AG04450 (cell line): ENCODE measurements around the gene M6PR. TPM values are rescaled to one million over a fixed set of nuclear protein-coding genes. Genes with fewer than 3 reads are reported as not detected.

Experiments
- CTCF ChIA-PET: fragments of 300-600, 350-600 bp; formaldehyde crosslinking; extraction: SDS; loops from one replicate; lab custom pipeline; 2022; ENCODE audit warnings: antibody characterized with exemption, inconsistent platforms; lab: Charles Lee
- POLR2A ChIA-PET: fragments of 350-600 bp; formaldehyde crosslinking; extraction: SDS; loops from one replicate; lab custom pipeline; 2021; ENCODE audit warnings: antibody characterized with exemption, inconsistent platforms; lab: Yijun Ruan, JAX
- DNase-seq: peaks from one replicate; pipeline ENCODE4 v3.0.0-alpha.2; 2011; ENCODE audit warnings: low read depth, low spot score
- H3K27ac ChIP-seq: one replicate; pipeline ENCODE4 v1.5.1; 2012; ENCODE audit warnings: low read depth, low read length, control low read depth
- H3K27me3 ChIP-seq: one replicate; pipeline ENCODE4 v1.6.0; 2012; ENCODE audit warnings: low read length; ENCODE audit not compliant: control insufficient read depth, insufficient read depth
- H3K4me3 ChIP-seq: 2 replicates; pipeline ENCODE4 v1.5.1; 2011; ENCODE audit warnings: mild to moderate bottlenecking, low read depth, low read length, control low read depth
- H3K9me3 ChIP-seq: 2 replicates; pipeline ENCODE4 v1.5.1; 2012; ENCODE audit warnings: low read length; ENCODE audit not compliant: control insufficient read depth, insufficient read depth
- polyA plus RNA-seq: library from polyadenylated mRNA; depleted of rRNA; stranded (reverse); fragments of >200 nt; gene quantifications from 2 replicates; pipeline ENCODE4 v1.2.3, GENCODE V29; 2011
- TF ChIP-seq, protein P1 (sequence below): IDR thresholded peaks from 2 replicates; pipeline ENCODE4 v1.5.1; 2011; ENCODE audit warnings: low read depth, low read length, control low read depth, inconsistent platforms

M6PR gene
- polyA plus RNA-seq, 1 experiment = 106 TPM

DNA sequence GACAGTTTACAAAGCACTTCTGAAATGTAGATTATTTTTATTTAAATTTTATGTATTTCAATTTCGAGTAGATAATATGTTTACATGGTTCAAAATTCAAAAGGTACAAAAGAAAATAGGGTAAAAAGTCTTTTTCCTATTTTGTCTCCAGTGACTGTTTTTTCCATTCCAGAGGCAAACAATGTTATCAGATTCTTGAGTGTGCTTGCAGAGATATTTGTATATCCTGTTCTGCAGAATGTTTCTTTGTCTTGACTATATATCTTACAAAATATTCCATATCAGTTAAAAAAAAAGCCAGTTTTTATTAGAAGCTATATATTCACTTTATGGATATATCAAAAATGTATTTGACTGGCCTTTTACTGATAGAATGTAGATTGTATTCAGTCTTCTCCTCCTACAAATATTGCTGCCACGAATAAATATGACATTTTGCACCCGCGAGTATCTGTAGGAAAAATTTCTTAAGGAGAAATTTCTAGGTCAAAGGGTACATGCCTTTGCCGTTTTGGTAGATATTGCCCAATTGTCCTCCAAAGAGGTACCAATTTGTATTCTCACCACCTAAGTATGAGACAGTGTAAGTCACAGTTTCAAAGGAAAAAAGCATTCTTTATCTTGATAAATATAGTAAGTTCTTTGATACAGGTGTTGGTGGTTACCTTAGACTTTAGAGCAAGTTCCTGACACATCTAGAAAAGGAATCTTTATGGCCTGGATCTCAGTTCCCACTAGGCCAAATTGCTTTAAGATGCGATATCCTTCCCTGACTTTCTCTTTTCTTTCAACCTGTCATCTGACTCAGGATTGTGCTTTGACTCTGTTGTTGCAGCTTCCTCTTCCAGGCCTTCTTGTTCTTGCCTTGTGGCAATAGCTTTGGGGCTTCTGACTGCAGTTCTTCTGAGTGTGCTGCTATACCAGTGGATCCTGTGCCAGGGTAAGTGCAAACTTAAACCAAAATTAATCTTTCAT lies 42.2 kb upstream of the M6PR start:
- no peaks in the 10 kb centered on the region for H3K27me3 ChIP-seq
- ChIA-PET CTCF (no interaction called here), POLR2A (no interaction called here)
- DNase-seq = no peak
- TF ChIP-seq, protein P1, sequence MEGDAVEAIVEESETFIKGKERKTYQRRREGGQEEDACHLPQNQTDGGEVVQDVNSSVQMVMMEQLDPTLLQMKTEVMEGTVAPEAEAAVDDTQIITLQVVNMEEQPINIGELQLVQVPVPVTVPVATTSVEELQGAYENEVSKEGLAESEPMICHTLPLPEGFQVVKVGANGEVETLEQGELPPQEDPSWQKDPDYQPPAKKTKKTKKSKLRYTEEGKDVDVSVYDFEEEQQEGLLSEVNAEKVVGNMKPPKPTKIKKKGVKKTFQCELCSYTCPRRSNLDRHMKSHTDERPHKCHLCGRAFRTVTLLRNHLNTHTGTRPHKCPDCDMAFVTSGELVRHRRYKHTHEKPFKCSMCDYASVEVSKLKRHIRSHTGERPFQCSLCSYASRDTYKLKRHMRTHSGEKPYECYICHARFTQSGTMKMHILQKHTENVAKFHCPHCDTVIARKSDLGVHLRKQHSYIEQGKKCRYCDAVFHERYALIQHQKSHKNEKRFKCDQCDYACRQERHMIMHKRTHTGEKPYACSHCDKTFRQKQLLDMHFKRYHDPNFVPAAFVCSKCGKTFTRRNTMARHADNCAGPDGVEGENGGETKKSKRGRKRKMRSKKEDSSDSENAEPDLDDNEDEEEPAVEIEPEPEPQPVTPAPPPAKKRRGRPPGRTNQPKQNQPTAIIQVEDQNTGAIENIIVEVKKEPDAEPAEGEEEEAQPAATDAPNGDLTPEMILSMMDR = no peak
- H3K27ac ChIP-seq = no peak overlapping the region
- H3K9me3 ChIP-seq = no peaks in the 10 kb centered on the region
- H3K4me3 ChIP-seq = no peak overlapping the region

DNA sequence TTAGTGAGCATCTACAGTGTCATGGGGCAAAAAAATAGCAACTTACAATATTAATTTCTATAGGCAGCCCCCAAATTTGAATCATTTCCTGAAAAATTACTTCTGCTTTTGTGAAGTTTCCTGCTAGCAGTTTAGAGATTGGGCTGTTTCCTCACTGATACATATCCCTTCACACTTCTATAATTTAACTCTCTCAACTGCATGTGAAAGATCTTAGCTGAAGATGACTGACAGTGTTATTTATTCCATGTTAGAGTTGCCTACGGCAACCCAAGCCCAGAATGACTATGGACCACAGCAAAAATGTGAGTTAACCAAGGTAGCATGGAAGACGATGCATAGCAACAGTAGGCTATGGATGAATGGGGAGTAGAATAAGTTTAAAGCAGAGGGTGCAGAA lies 40.0 kb upstream of the M6PR start, which contains the start of gene KLRG1:
TSS of gene KLRG1 (plus strand) at position 134 of the 400 bp plus-strand sequence. CDS start at position 224, 90 bp downstream.
- ChIA-PET CTCF (no interaction called here), POLR2A (no interaction called here)
- DNase-seq = no peak
- Histone ChIP-seq H3K27ac (no peak within 1 kb of the TSS), H3K4me3 (no peak within 1 kb of the TSS), H3K27me3 (no peaks in the 10 kb centered on the region), H3K9me3 (no peaks in the 10 kb centered on the region)
- TF ChIP-seq, protein P1 = no peak

GRCh38 chr12:8987685-8988084 lies 38.2 kb upstream of the M6PR start:
- Histone ChIP-seq H3K27ac (no peak overlapping the region), H3K27me3 (no peaks in the 10 kb centered on the region), H3K9me3 (no peaks in the 10 kb centered on the region), H3K4me3 (no peak overlapping the region)
- DNase-seq = no peak
- TF ChIP-seq, protein P1 = no peak
- ChIA-PET CTCF (no interaction called here), POLR2A (no interaction called here)

DNA sequence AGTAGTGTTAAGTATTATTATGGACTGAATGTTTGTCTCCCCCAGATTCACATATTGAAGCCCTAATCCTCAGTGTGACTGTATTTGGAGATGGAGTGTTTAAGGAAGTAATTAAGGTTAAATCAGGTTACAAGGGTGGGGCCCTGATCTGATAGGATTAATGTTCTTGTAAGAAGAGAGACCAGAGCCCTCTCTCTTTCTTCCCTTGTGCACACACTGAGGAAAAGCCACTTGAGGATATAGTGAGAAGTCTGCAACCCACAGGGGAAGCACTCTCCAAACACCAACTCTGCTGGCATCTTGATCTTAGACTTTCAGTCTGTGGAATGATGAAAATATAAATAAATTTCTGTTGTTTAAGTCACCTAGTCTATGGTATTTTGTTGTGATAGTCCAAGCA lies 37.7 kb upstream of the M6PR start:
- Histone ChIP-seq H3K9me3 (no peaks in the 10 kb centered on the region), H3K27me3 (no peaks in the 10 kb centered on the region), H3K4me3 (no peak overlapping the region), H3K27ac (no peak overlapping the region)
- TF ChIP-seq, protein P1 = no peak
- DNase-seq = no peak
- POLR2A ChIA-PET = no interaction called here
- CTCF ChIA-PET = no interaction called here

GRCh38 chr12:8985213-8985754 lies 35.8 kb upstream of the M6PR start:
- no peak overlapping the region for H3K27ac ChIP-seq
- H3K9me3 ChIP-seq = peaks cover 3% of the 10 kb centered on the region; the same call in 1 of the 2 replicates
- POLR2A ChIA-PET = interaction anchor here (0.7 kb wide), 1 partner anchor 331 kb away, joined by 3 read pairs; no protein-coding TSS in a partner anchor
- TF ChIP-seq, protein P1 = no peak
- DNase-seq = no peak
- no peaks in the 10 kb centered on the region for H3K27me3 ChIP-seq
- CTCF ChIA-PET = interaction anchor here (0.6 to 0.9 kb wide), 3 partner anchors 26 to 328 kb away, joined by 3 to 4 read pairs (median 3); no protein-coding TSS in a partner anchor
- H3K4me3 ChIP-seq = no peak overlapping the region
